D721Med (cell line): ENCODE measurements around the gene ALPG.

Experiments
- DNase-seq: peaks from one replicate; pipeline ENCODE4 v3.0.0; 2011; ENCODE audit warnings: low spot score; ENCODE audit not compliant: insufficient read length
- FAIRE-seq: peaks from 2 replicates; lab custom pipeline; 2011; peaks lifted over from hg19 to GRCh38; lab: Jason Lieb, UNC
- TF ChIP-seq, protein P1 (sequence below): IDR thresholded peaks from 2 replicates; pipeline ENCODE4 v1.5.1; 2012; ENCODE audit warnings: mild to moderate bottlenecking, control low read depth; ENCODE audit not compliant: insufficient read depth; ENCODE audit errors: missing control alignments

The ALPG gene

DNA sequence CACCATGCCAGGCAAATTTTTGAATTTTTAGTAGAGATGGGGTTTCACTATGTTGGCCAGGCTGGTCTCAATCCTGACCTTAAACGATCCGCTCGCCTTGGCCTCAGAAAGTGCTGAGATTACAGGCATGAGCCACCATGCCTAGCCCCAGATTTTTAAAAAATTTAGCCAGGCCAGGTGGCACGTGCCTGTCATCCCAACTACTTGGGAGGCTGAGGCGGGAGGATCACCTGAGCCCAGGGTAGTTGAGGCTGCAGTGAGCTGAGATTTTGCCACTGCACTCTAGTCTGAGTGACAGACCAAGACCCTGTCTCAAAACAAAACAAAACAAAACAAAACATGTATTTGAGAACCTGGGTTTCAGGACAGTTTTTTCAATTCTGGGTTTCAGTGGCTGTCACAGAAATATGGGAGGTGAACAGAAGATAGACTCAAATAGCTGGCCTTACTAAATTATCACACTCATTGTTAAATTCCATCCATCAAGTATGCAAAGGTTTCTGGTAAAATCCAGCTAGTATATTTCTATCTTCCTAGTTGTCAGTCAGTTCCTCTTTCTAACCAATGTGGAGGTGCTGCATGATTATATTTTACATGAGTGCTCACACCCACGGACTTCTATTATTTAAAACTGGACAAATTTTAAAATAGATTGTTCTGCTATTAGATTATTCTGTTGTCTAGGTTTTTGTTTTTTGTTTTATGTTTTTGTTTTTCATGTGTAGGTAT, 5.4 kb downstream of the ALPG start:
- TF ChIP-seq, protein P1, sequence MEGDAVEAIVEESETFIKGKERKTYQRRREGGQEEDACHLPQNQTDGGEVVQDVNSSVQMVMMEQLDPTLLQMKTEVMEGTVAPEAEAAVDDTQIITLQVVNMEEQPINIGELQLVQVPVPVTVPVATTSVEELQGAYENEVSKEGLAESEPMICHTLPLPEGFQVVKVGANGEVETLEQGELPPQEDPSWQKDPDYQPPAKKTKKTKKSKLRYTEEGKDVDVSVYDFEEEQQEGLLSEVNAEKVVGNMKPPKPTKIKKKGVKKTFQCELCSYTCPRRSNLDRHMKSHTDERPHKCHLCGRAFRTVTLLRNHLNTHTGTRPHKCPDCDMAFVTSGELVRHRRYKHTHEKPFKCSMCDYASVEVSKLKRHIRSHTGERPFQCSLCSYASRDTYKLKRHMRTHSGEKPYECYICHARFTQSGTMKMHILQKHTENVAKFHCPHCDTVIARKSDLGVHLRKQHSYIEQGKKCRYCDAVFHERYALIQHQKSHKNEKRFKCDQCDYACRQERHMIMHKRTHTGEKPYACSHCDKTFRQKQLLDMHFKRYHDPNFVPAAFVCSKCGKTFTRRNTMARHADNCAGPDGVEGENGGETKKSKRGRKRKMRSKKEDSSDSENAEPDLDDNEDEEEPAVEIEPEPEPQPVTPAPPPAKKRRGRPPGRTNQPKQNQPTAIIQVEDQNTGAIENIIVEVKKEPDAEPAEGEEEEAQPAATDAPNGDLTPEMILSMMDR = no peak
- no peak for DNase-seq
- no peak for FAIRE-seq

DNA sequence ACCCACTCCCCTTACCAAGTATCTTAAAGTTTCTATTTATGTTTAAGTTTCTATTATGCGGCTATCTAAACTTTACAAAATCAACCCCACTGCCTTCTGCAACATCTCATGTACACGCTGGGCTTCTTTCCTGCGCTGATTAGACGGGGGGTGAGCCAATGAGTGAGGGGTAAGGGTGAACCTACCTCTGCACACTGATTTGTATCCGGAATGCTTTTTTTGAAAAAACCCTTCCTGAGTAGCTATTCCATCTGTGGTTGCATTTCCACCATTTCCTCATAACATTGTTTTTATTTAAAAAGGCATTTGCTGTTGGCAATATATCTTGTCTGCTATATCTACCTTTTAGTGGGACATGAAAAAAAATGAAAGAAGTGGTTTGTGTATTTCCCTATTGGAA, 6.3 kb downstream of the ALPG start:
- no peak for FAIRE-seq
- TF ChIP-seq, protein P1 = no peak

DNA sequence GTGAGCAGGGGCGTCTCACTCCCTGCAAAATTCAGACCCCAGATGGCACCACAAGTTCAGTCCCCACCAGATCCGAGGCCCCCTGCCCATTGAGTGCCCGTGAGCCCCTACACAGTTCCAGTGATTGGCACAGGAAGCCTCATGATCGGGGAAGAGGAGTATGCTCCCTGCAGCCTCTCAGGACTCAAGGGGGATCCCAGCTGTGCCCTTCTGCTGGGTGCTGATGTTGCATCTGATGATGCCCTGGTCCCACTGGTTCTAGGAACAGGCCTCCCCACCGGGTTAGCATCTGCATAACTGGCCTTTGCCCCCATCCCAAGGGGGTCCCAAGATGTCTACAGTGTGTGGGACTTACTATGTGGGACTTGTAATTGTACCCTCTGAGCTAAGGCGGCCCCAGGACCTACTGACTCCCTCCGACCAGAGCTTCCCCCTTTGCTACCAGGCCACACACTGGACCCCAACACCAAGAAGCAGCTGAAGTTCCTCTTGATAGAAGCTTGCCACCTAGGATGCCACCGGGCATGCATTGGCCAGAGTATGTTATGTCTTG, 8.6 kb downstream of the ALPG start:
- TF ChIP-seq, protein P1 = no peak
- DNase-seq = no peak
- FAIRE-seq = no peak

More for the DNA sequence above, 6.3 kb downstream of the ALPG start:
- no peak for DNase-seq

DNA sequence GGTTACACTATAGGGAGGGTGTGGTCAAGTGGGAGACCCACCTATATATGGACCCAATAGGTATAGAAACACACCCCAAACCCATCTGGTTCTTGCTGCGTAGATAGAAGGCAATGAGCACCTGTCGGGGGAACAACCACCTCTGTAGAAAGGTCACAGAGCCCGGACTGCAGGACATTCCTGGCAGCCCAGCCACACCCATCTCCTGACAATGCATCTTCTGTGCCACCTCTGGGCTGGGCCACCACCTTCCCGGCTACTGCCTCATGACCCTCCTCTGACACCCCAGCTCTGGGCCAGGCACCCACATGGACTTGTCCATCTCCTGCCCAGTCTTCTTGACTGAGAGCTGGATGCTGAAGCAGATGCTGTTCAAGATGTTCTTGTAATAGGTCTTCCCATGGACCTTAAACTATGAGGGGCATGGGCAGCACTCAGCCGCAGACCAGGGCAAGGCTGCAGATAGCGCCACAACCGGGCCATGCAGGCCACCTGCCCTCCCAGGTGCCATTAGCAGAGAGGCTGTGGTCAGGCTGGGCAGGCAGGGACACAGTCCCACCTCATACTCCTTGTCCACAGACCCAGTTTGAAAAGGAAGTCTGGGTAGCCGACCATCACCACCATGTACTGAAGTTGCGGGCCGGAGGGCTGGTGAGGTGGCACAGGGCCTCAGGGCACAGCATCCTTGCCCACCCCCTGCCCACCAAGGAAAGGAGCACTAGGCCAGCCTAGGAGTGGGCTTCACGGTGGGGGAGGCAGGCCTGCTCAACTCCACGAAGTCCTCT, 9.3 kb downstream of the ALPG start:
- no peak for DNase-seq
- FAIRE-seq = no peak

DNA sequence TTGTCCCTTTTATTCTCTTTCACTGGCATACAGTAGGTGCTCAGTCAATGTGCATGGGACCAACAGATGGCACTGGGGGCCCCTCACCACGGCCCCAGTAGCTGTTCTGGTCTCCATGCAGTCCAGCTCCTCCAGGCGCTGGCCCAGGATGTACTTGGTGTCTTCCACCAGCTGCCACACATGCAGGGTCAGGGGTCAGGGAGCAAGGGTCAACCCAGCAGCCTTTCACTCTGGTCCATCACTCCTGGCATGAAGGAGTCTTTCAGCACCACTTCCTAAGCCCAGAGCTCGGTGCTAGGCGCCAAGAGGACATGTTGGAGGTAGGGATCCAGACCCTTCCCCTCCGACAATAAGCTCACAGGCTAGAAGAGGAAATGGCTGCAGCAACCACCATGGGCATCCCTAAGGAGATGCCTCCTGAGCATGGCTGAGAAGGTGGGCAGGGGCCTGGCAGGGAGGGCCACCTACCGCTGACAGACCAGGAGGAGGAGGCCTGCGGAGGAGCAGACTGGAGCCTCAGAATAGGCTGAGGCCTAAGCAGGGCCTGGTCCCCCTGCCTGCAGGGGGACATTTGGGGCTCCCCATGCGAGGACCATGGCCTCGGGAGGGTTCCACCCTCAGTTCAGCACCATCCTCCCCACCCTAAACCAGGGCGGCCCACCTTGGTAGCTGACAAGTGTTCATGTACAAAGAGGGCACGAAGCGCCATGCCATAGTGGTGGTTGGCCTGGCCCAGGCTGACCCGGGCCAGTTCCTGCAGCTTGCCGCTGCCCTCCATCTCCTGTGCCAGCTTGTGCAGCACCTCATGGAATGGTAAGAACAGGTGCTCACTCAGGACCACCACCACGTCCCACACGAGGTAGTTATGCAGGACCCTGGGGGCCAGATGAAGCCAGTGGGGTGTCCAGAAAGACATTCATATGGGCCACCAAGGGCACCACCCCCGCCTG, 10.2 kb downstream of the ALPG start:
- TF ChIP-seq, protein P1 = no peak
- FAIRE-seq (no peak), DNase-seq (no peak)

More for the DNA sequence above, 9.3 kb downstream of the ALPG start:
- TF ChIP-seq, protein P1 = no peak

DNA sequence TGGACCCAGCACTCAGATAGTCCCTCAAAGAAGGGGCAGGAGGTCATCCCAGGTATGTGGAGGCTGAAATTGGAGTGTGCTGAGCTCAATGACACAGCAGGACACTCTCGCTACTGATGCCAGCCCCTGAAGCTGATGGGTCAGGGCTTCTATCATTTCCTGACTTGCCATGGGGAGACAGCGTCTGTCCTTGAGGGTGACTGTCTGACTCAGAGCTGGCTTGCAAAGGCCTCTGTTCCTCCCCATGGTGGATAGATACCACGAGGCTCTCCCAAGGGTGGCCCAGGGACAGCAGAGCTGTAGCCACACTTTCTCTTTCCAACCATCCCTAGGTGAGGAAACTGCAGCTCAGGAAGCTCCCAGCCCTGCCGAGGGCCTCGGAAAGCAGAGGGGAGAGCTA, 10.8 kb downstream of the ALPG start:
- DNase-seq (no peak), FAIRE-seq (no peak)
- TF ChIP-seq, protein P1 = no peak
